Stimulated activated CD4-positive, alpha-beta T cell treated with anti-CD3 and anti-CD28 coated beads, Interleukin-1b, Interleukin-23, amount 100 ng/mL, for 24 hours (primary cell): ENCODE results near the gene ARFGEF3.
"Not testable (repeated sequence)": the region's sequence is repeated elsewhere in the genome, so short reads cannot be mapped to it uniquely, and the experiment has no call there.

ENCODE experiments used
- DNase-seq, 4 experiments: peaks; one replicate each; pipeline ENCODE4 v3.0.0-alpha.2; 2020; ENCODE audit warnings: low read depth in 4 of 4, low spot score in 1 of 4

The ARFGEF3 gene

GRCh38 chr6:138212530-138212929 lies 50.8 kb downstream of the ARFGEF3 start:
- DNase-seq = not testable (repeated sequence)

DNA sequence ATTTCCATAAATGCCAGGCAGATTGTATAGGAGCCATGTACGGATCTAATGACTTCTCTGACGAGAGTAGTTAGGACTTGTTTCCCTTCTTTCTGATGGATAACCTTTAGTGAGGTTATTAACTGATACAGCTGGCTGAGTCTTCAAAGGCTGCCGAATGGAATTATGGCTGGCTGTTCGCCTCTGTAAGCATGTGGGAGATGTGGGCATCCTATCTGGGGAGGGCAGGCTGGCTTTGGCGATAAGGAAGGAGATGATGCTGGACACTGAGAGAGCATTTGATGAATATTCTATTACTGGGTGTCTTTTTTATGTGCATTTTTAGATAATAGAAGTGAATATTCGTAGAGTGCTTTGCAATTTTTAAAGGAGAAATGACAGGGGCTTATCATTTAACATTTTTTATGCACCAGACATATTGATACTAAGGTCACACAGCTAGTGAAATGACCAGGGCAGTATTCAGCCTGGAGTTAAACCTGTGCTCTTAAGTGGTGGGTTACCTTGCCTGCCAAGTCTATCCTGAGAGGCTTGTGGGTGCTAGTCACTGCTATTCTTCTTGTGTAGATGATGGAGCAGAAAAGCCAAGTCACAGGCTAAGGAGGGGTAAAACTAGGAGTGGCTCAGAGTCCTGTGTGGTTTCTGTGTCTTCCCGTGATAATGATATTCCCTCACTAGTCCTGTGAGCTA lies 53.5 kb downstream of the ARFGEF3 start:
- no peak for DNase-seq

DNA sequence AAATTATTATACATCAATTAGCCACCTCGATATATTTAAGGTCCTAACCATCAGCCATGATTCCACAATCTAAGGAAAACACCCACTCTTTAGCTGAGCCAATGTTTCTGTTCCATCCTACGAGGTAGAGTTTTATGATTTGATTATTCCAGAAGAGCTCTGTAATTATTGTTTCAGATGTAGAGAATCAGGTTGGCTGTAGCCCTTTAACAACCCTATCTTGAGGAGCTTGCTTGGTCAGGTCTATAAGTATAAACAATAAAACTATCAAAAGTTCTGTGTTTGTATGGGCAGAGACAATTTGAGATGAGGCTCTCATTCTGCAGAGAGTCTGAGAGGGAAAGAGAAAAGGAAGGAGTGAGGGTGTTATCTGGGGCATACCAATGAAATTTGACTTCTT lies 56.7 kb downstream of the ARFGEF3 start, which contains the start of gene PBOV1:
Gene PBOV1 (minus strand): TSS at position 43 of the 400 bp plus-strand sequence. CDS start 96 bp downstream, outside the sequence.
- DNase-seq = no peak

DNA sequence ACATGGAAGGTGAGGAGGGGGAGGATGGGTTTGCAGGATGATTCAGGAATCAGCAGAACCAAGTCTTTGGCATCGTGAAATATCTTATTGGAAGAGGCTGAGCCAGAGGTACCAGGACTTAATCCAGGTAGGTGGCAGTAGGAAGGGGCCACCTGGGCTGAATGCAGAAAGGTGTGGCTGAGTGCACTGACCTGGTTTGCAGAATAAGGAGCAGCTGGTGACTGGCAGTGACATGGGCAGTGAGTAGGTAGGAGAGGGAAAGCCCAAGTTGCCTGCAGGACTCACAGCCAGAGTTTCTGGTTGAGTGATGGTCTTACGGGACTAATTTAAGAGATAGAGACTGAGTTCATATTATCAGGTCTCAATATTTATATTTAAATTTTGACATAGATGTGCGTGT lies 57.7 kb downstream of the ARFGEF3 start:
- DNase-seq = no peak

GRCh38 chr6:138219901-138220300 lies 58.2 kb downstream of the ARFGEF3 start:
- no peak for DNase-seq

DNA sequence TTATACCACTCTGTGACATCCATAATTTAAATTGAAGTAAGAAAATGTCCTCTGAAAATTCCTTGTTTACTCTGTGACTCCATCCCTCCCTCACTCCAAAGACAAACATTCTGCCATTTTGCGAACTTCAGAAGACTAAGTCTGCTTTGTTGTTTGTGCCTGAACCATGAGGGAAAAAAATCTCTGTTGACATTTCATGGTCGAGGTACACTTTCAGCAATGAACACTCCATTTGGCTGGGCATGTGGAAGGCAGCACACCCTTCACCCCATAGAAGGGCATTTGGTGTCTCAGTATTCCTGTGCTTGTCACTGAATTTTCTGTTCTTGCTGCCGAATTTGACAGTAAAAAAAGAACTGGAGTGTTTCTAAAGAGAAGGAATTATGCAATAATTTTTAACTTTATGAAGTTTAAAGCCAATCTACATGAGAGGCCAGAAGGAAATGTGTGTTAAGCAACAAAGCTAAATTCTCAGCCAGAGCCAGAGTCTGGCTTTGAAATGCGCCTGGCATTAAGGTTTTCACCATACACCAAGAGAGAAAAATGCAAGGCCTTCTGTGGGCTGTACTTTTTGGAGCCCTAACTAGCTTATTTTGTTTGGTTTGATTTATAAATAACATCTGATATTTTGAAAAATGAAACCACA lies 61.3 kb downstream of the ARFGEF3 start:
- no peak for DNase-seq

GRCh38 chr6:138225953-138226352 lies 64.2 kb downstream of the ARFGEF3 start:
- no peak for DNase-seq

GRCh38 chr6:138226700-138227315 lies 65.1 kb downstream of the ARFGEF3 start:
- no peak for DNase-seq

- DNase-seq = no peak
Measured at GRCh38 chr6:138227316-138227781, 65.6 kb downstream of the ARFGEF3 start.

DNA sequence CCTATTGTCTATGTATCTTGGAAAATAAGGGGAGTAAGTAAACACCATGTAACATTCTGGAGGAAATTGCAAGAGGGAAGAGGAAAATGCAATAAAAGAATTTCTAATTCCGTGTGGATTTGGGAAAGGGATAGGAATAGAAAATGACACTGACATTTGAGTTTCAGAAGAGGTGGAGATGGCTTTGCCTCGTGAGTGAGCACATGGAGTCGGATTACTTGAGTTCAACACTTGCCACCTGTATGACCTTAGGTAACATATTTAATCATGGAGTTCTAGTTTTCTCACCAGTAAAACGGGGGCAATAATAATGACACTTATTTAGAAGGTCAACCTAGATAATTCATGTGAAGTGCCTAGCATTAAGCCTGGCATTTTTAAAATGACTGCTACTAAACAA lies 67.3 kb downstream of the ARFGEF3 start:
- DNase-seq = no peak

DNA sequence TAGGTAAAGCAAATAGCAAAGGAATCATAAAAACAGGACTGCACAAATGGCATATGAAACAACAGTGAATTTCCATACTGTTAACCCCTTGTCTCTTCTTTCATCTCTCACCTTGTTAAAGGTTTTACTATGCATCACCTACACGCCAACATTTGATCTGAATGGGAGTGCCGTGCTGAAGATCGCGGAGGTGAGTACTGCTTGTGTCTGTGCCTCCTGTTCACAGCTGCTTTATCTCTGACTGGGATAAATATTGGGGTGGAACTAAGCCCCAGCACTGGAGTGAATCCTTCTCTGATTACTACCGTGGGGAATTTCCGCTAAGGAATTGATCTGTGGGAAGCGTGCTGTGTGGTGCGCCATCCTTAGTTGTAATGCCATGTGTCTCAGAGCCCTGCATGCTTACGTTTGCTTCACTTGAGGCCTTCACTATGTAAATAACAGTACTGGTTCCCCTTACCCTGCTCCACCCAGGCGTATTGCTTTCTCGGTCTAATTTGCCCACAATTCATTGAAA lies 68.0 kb downstream of the ARFGEF3 start:
- no peak for DNase-seq

DNA sequence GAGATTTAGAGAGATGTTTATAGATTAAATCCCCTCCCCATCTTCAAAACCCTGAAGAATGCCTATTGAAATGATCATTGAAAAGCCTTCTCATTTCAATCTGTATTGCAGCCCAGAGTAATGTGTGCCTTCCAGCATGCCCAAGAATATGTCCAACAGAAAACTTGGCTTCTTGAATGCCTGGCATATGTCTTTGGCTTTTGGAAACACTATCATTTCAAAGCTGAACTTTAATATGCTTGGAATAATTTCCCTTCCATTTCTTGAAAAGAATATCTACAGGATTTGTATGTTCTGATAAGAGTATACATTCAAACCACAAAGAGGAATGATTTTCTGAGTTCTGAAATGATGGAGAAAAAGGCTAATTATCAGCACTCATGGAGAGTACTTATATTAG lies 68.5 kb downstream of the ARFGEF3 start:
- no peak for DNase-seq

DNA sequence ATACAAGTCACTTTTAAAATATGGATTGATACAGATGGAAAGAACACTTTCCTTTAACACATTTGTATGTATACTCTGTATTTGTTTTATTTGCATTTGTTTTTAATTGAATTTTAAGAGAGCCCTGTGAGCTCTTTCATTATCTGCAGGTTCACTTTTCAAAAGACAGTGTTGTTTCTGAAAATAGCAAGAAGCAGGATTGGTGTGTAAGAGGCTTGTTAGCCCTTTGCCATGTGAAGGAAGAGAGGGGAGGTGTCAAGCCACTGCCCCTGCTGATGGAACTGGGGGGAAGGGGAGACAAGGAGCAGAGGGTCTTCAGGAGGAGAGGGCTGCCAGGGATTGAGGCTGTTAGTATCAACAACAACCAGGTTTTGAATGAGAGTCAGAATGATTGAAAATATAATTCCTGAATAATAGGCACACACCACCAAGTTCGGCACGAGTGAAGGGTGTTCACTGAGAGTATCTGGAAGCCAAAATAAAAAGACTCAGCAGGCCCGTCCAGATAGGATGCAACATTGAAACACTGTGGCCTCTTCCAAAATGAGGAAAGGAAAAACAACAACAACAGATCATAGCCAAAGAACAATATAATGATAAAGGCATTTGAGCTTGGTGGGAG lies 69.1 kb downstream of the ARFGEF3 start:
- DNase-seq = no peak

GRCh38 chr6:138231381-138231886 lies 69.7 kb downstream of the ARFGEF3 start:
- no peak for DNase-seq

GRCh38 chr6:138234363-138234762 lies 72.6 kb downstream of the ARFGEF3 start:
- DNase-seq = no peak

DNA sequence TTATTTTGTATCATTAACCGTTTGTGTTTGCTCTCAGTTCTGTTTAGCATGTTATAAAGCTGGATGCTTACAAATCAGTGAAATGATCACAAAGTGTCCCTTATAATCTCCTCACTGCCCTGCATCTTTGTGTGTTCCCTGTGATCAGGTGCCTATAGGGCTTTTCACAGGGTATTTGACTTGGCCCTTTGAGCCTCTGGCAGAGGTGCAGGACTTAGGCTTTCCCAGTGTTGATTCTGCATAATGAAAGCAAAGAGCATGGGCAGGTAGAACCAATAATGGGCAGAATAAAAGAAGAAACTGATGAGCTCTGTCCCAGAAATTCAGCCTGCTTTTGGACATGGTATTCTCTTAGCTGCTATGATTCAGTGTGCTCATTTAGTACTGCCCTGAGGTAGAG lies 73.5 kb downstream of the ARFGEF3 start:
- no peak for DNase-seq

GRCh38 chr6:138235693-138236092 lies 74.0 kb downstream of the ARFGEF3 start:
- no peak for DNase-seq

GRCh38 chr6:138237463-138237862 lies 75.7 kb downstream of the ARFGEF3 start:
- no peak for DNase-seq

DNA sequence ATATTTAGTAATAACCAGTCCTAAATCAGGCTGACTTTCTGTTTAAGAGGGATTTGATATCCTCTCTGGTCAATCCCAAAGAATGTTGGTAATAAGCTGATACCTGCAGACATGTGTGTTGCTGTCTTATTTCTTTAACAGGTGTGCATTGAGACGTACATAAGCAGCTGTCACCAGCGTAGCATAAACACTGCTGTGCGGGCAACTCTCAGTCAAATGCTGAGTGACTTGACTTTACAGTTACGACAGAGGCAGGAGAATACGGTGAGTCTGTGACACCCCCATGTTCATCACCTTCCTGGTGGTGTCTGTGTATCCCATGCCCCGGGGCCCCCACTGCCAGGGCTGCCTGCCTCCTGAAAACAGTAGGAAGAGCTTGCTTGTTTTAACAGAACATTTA lies 76.6 kb downstream of the ARFGEF3 start:
- DNase-seq = no peak

DNA sequence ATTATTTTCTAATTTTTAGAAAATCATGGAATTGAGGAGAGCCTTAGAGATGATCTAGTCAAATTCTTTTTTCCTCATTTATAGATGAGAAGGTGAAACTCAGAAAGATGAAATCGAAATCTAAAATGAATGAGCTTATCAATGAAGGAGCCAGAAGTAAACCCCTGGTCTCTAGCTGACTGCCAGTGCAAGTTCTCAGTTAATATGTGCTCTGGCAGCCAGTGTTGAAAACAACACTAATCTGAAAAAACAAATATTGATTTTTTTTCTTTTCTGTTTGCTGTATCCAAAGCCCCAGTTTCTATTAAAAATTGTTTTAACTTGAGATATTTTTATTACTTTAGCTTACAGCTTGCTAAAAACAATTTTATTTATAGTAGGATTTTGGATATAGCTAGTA lies 78.0 kb downstream of the ARFGEF3 start:
- no peak for DNase-seq

DNA sequence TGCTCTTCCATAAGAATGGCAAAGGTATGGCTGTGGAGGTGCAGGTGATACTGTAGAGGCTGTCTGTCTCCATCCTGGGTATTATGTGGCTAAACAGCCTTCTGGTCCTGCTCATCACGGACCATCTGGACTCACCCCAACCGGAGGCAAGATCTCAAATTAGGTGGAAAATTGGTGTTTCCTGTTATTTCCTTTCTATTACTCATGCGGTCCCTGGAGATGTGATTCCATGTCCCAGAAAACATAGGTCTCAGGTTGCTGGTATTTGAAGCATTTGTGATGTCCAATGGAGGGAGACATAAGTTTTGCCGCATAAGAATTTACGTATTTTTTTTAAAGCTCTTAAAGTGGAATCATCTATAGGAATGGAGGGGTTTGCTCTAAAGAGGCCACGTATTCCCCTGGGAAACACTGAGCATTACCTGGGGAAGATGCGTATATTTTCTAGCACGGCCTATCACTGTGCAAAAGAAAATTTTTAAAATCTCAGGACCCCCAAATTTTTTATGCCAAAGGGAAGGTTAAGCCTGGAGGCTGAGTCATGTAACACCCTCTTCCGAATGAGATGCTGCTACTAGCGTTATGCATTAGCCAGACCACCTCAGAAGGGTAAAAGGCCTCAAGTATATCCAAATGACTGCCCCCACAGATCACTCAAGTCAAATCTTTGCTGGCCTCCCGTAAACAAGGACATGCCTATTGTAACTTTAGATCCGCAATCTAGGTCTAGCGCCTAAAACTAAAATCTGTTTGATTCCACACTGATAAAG lies 78.9 kb downstream of the ARFGEF3 start:
- no peak for DNase-seq
